Panc1 (cell line): Measurements from ENCODE around the gene C13orf42. TPM values are rescaled to one million over a fixed set of nuclear protein-coding genes. Genes with fewer than 3 reads are reported as not detected.

Experiments used
- ATAC-seq: fragments of 200-7000 bp; cut with Tn5 transposase; 2 replicates; pipeline ENCODE4 v1.9.1; 2020; ENCODE audit warnings: mild to moderate bottlenecking, moderate library complexity
- BruUV-seq: library from RNA; stranded (reverse); fragments of 400-500 nt; replicated peaks from 2 replicates; lab custom pipeline; 2021; lab: Mats Ljungman, UMichigan
- CTCF ChIA-PET: fragments of 300-600 bp; sonication (Branson Sonifier 250); formaldehyde crosslinking; loops from one replicate; lab custom pipeline; 2022; ENCODE audit warnings: antibody characterized with exemption; lab: Charles Lee
- POLR2A ChIA-PET: fragments of 300-600 bp; sonication (Branson Sonifier 250); formaldehyde crosslinking; loops from one replicate; lab custom pipeline; 2022; ENCODE audit warnings: antibody characterized with exemption; lab: Charles Lee
- DNase-seq: peaks from one replicate; pipeline ENCODE4 v3.0.0-alpha.2; 2010; ENCODE audit warnings: low read depth, low spot score
- H3K27ac ChIP-seq: 2 replicates; pipeline ENCODE4 v1.5.1; 2011; ENCODE audit warnings: mild to moderate bottlenecking, low read length, inconsistent platforms
- H3K27me3 ChIP-seq: fragments of 200-500 bp; sonication (Bioruptor generic); 2 replicates; pipeline ENCODE4 v1.6.0; 2014; ENCODE audit warnings: low read length, inconsistent platforms; ENCODE audit not compliant: control insufficient read depth, insufficient read depth
- H3K36me3 ChIP-seq: fragments of 200-500 bp; sonication (Bioruptor generic); 2 replicates; pipeline ENCODE4 v1.5.1; 2014; ENCODE audit warnings: inconsistent platforms, mild to moderate bottlenecking, low read length, moderate library complexity; ENCODE audit not compliant: control insufficient read depth, insufficient read depth
- H3K4me1 ChIP-seq: 2 replicates; pipeline ENCODE4 v1.5.1; 2011; ENCODE audit warnings: inconsistent platforms, mild to moderate bottlenecking, low read length, moderate library complexity; ENCODE audit not compliant: control insufficient read depth, insufficient read depth
- H3K4me3 ChIP-seq, 2 experiments: 2 replicates each; pipeline ENCODE4 v1.5.1; 2011 to 2012; ENCODE audit warnings: low read depth in 2 of 2, low read length in 2 of 2, mild to moderate bottlenecking in 2 of 2, inconsistent platforms in 1 of 2, moderate library complexity in 1 of 2
- H3K9me3 ChIP-seq: fragments of 200-500 bp; sonication (Bioruptor generic); 2 replicates; pipeline ENCODE4 v1.5.1; 2014; ENCODE audit warnings: low read depth, mild to moderate bottlenecking, inconsistent platforms, low read length, moderate library complexity; ENCODE audit not compliant: control insufficient read depth, insufficient read depth
- POLR2AphosphoS5 ChIP-seq: IDR thresholded peaks from 2 replicates; pipeline ENCODE4 v1.6.1; 2012; ENCODE audit warnings: mild to moderate bottlenecking, low read depth, low read length, moderate library complexity
- SIN3A ChIP-seq: IDR thresholded peaks from 2 replicates; pipeline ENCODE4 v1.6.1; 2012; ENCODE audit warnings: low read depth, mild to moderate bottlenecking, low read length, moderate library complexity, borderline replicate concordance; ENCODE audit not compliant: insufficient read depth
- TCF7L2 ChIP-seq: IDR thresholded peaks from 2 replicates; pipeline ENCODE4 v1.6.1; 2011; ENCODE audit warnings: mild to moderate bottlenecking, low read depth, low read length, inconsistent platforms
- in situ Hi-C: cut with HindIII; loops from 2 replicates; pipeline ENCODE4 v1.10.0; 2016; ENCODE audit warnings: low sequenced_read_pairs, low pct_unique_long_range_greater_than_20kb
- intact Hi-C: fragments of 100-400 bp; cut with micrococcal nuclease; formaldehyde crosslinking; loops from one replicate; pipeline ENCODE4 v1.10.0; 2022; ENCODE audit not compliant: unreplicated experiment
- total RNA-seq: library from RNA; stranded (reverse); gene quantifications from one replicate; pipeline ENCODE4 v1.2.1, GENCODE V29; 2021; ENCODE audit not compliant: unreplicated experiment
- TF ChIP-seq, protein P1 (sequence below): fragments of 450-650 bp; IDR thresholded peaks from 2 replicates; pipeline ENCODE4 v1.5.1; 2017; ENCODE audit warnings: mild to moderate bottlenecking
- TF ChIP-seq, protein P2 (sequence below), 2 experiments: IDR thresholded peaks; 2 replicates each; pipeline ENCODE4 v1.6.1; 2011 to 2012; ENCODE audit warnings: low read depth in 2 of 2, control low read depth in 1 of 2, low read length in 1 of 2, mild to moderate bottlenecking in 1 of 2, moderate library complexity in 1 of 2; ENCODE audit not compliant: insufficient read depth in 1 of 2

The C13orf42 gene
- total RNA-seq, 1 experiment from 2014 or later = not detected

DNA sequence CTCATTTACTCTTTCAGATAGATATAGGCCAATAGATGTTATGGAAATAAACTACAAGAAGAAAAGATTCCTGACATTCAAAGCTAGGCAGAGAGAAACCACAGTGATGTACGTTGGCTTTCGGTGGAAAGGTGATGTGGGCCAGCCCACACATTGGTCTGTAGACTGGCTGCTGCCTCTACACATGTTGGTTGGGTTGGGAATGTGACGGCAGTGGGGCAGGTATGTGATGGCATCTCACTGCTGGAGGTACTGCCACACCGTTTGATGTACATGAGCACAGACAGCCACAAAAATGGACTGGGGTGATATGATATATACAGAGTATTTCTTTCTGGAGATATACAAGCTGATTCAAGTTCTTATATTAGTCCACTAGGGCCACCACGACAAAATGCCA, 69.4 kb downstream of the C13orf42 start:
- ATAC-seq (no peak), DNase-seq (no peak)
- TF ChIP-seq SIN3A (no peak), POLR2AphosphoS5 (no peak), TCF7L2 (no peak)
- TF ChIP-seq, protein P1, sequence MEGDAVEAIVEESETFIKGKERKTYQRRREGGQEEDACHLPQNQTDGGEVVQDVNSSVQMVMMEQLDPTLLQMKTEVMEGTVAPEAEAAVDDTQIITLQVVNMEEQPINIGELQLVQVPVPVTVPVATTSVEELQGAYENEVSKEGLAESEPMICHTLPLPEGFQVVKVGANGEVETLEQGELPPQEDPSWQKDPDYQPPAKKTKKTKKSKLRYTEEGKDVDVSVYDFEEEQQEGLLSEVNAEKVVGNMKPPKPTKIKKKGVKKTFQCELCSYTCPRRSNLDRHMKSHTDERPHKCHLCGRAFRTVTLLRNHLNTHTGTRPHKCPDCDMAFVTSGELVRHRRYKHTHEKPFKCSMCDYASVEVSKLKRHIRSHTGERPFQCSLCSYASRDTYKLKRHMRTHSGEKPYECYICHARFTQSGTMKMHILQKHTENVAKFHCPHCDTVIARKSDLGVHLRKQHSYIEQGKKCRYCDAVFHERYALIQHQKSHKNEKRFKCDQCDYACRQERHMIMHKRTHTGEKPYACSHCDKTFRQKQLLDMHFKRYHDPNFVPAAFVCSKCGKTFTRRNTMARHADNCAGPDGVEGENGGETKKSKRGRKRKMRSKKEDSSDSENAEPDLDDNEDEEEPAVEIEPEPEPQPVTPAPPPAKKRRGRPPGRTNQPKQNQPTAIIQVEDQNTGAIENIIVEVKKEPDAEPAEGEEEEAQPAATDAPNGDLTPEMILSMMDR = no peak
- TF ChIP-seq, protein P2, sequence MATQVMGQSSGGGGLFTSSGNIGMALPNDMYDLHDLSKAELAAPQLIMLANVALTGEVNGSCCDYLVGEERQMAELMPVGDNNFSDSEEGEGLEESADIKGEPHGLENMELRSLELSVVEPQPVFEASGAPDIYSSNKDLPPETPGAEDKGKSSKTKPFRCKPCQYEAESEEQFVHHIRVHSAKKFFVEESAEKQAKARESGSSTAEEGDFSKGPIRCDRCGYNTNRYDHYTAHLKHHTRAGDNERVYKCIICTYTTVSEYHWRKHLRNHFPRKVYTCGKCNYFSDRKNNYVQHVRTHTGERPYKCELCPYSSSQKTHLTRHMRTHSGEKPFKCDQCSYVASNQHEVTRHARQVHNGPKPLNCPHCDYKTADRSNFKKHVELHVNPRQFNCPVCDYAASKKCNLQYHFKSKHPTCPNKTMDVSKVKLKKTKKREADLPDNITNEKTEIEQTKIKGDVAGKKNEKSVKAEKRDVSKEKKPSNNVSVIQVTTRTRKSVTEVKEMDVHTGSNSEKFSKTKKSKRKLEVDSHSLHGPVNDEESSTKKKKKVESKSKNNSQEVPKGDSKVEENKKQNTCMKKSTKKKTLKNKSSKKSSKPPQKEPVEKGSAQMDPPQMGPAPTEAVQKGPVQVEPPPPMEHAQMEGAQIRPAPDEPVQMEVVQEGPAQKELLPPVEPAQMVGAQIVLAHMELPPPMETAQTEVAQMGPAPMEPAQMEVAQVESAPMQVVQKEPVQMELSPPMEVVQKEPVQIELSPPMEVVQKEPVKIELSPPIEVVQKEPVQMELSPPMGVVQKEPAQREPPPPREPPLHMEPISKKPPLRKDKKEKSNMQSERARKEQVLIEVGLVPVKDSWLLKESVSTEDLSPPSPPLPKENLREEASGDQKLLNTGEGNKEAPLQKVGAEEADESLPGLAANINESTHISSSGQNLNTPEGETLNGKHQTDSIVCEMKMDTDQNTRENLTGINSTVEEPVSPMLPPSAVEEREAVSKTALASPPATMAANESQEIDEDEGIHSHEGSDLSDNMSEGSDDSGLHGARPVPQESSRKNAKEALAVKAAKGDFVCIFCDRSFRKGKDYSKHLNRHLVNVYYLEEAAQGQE (IDR thresholded peaks at IDR 0.05; ENCODE audit: insufficient read depth in 1 of 2, low read depth in 2 of 2, low read length in 1 of 2) = no peak
- no TSS peak for BruUV-seq
- CTCF ChIA-PET = no interaction called here
- Histone ChIP-seq H3K4me1 (no peaks in the 10 kb centered on the region), H3K27ac (no peak overlapping the region), H3K9me3 (no peaks in the 10 kb centered on the region), H3K36me3 (no peaks in the 10 kb centered on the region), H3K4me3 (no peak overlapping the region), H3K27me3 (no peaks in the 10 kb centered on the region; the same call in 1 of the 2 replicates)
- in situ Hi-C loops = no loop called here
- POLR2A ChIA-PET = no interaction called here
- intact Hi-C loops = no loop called here

DNA sequence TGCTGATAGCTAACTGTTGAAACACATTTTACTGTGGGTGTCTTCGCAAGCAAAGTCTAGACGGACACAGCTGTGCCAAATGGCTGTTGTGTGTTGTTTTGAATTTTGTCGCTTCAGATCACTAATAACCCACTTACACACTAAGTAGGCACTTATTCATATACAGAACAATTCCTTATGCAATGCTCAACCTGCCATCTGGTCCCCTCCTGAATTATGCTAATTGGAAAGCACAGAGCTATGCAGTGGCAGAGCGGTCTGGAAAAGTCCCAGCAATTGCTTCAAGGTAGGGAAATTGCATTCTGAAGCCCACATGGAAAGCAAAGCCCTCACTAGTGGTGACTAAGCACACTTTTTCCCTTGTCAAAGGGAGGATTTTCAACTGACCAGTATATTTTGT, 69.9 kb downstream of the C13orf42 start:
- DNase-seq = no peak
- intact Hi-C loops (no loop called here), in situ Hi-C loops (no loop called here)
- Histone ChIP-seq H3K4me1 (no peaks in the 10 kb centered on the region), H3K27me3 (no peaks in the 10 kb centered on the region; the same call in 1 of the 2 replicates), H3K36me3 (no peaks in the 10 kb centered on the region), H3K4me3 (no peak overlapping the region), H3K27ac (no peak overlapping the region), H3K9me3 (no peaks in the 10 kb centered on the region)
- no peak for ATAC-seq
- CTCF ChIA-PET = no interaction called here
- TF ChIP-seq POLR2AphosphoS5 (no peak), TCF7L2 (no peak), SIN3A (no peak)
- TF ChIP-seq, protein P1 = no peak
- TF ChIP-seq, protein P2 (IDR thresholded peaks at IDR 0.05; ENCODE audit: insufficient read depth in 1 of 2, low read depth in 2 of 2, low read length in 1 of 2) = no peak
- no TSS peak for BruUV-seq
- POLR2A ChIA-PET = no interaction called here
